Neuronal stem cell (in vitro differentiated cells): ENCODE results near the gene ASGR1. TPM values are rescaled to one million over a fixed set of nuclear protein-coding genes. Genes with fewer than 3 reads are reported as not detected.

Source experiments
- DNase-seq: peaks from one replicate; pipeline ENCODE4 v3.0.0-alpha.2; 2013; ENCODE audit warnings: low spot score
- H2AFZ ChIP-seq: one replicate; pipeline ENCODE4 v1.6.1; 2013; ENCODE audit warnings: mild to moderate bottlenecking, low read length, inconsistent platforms
- H2AK5ac ChIP-seq: 2 replicates; pipeline ENCODE4 v1.6.1; 2013; ENCODE audit warnings: low read depth, mild to moderate bottlenecking, inconsistent platforms, low read length, moderate library complexity, mixed read lengths
- H2BK120ac ChIP-seq: 2 replicates; pipeline ENCODE4 v1.6.1; 2013; ENCODE audit warnings: low read depth, mild to moderate bottlenecking, inconsistent platforms, low read length, moderate library complexity, mixed read lengths
- H2BK12ac ChIP-seq: one replicate; pipeline ENCODE4 v1.6.1; 2013; ENCODE audit warnings: low read length, inconsistent platforms
- H2BK15ac ChIP-seq: 2 replicates; pipeline ENCODE4 v1.6.1; 2013; ENCODE audit warnings: mild to moderate bottlenecking, low read length, inconsistent platforms, mixed read lengths
- H2BK5ac ChIP-seq: one replicate; pipeline ENCODE4 v1.6.1; 2013; ENCODE audit warnings: inconsistent platforms, mild to moderate bottlenecking, low read length, moderate library complexity
- H3K14ac ChIP-seq: one replicate; pipeline ENCODE4 v1.6.1; 2013; ENCODE audit warnings: low read length, inconsistent platforms
- H3K18ac ChIP-seq: 2 replicates; pipeline ENCODE4 v1.6.1; 2013; ENCODE audit warnings: low read length, inconsistent platforms
- H3K23ac ChIP-seq: 2 replicates; pipeline ENCODE4 v1.6.1; 2013; ENCODE audit warnings: low read depth, mild to moderate bottlenecking, mixed read lengths, low read length, inconsistent platforms; ENCODE audit not compliant: poor library complexity
- H3K27ac ChIP-seq: replicated peaks from 3 replicates; pipeline ENCODE4 v1.5.1; 2013; ENCODE audit warnings: low read length, inconsistent platforms
- H3K27me3 ChIP-seq, 3 experiments: 2 replicates each; pipeline ENCODE4 v1.6.1; 2013; ENCODE audit warnings: low read length in 3 of 3, mild to moderate bottlenecking in 2 of 3, inconsistent platforms in 1 of 3, low read depth in 1 of 3, mixed read lengths in 1 of 3, moderate library complexity in 1 of 3; ENCODE audit not compliant: control insufficient read depth in 3 of 3, insufficient read depth in 3 of 3
- H3K36me3 ChIP-seq, 2 donors: replicated peaks in 1 of 2; 2 replicates each; pipeline ENCODE4 v1.6.1; 2013; ENCODE audit warnings: low read length in 2 of 2; ENCODE audit not compliant: control insufficient read depth in 2 of 2, insufficient read depth in 2 of 2
- H3K4ac ChIP-seq: 2 replicates; pipeline ENCODE4 v1.6.1; 2013; ENCODE audit warnings: inconsistent platforms, mild to moderate bottlenecking, low read length, moderate library complexity
- H3K4me1 ChIP-seq, 2 donors: 1 replicate in 1 of 2; 2 replicates in 1 of 2; pipeline ENCODE4 v1.6.1; 2013; ENCODE audit warnings: low read length in 2 of 2, low read depth in 1 of 2; ENCODE audit not compliant: control insufficient read depth in 2 of 2, insufficient read depth in 1 of 2
- H3K4me2 ChIP-seq: one replicate; pipeline ENCODE4 v1.6.1; 2013; ENCODE audit warnings: mild to moderate bottlenecking, low read length, inconsistent platforms; ENCODE audit not compliant: insufficient read depth, poor library complexity, severe bottlenecking
- H3K4me3 ChIP-seq, 2 donors: 2 replicates each; pipeline ENCODE4 v1.5.1; 2013; ENCODE audit warnings: low read length in 2 of 2, mild to moderate bottlenecking in 2 of 2, inconsistent platforms in 1 of 2, moderate library complexity in 1 of 2
- H3K79me1 ChIP-seq: one replicate; pipeline ENCODE4 v1.6.1; 2013; ENCODE audit warnings: low read depth, mild to moderate bottlenecking, inconsistent platforms, low read length, moderate library complexity
- H3K9ac ChIP-seq: one replicate; pipeline ENCODE4 v1.6.1; 2013; ENCODE audit warnings: mild to moderate bottlenecking, low read depth, low read length, inconsistent platforms; ENCODE audit not compliant: poor library complexity
- H3K9me3 ChIP-seq, 2 donors: replicated peaks in 1 of 2; 2 replicates each; pipeline versions ENCODE3 to v1.6.1; 2013; ENCODE audit warnings: low read length in 2 of 2, mild to moderate bottlenecking in 2 of 2, inconsistent platforms in 1 of 2, low read depth in 1 of 2, mixed read lengths in 1 of 2, moderate library complexity in 1 of 2; ENCODE audit not compliant: control insufficient read depth in 2 of 2, insufficient read depth in 1 of 2
- H4K8ac ChIP-seq: one replicate; pipeline ENCODE4 v1.6.1; 2013; ENCODE audit warnings: low read depth, mild to moderate bottlenecking, inconsistent platforms, low read length, moderate library complexity
- H4K91ac ChIP-seq: one replicate; pipeline ENCODE4 v1.6.1; 2013; ENCODE audit warnings: low read length, low read depth, mild to moderate bottlenecking, inconsistent platforms; ENCODE audit not compliant: poor library complexity
- WGBS, 2 donors: extraction: QIAGEN DNeasy Blood & Tissue Kit; methylation state at CpG; one replicate each; pipeline ENCODE4 v1.1.7; 2013; ENCODE audit warnings: missing lambda C conversion rate in 2 of 2, mixed read lengths in 1 of 2; ENCODE audit not compliant: insufficient read length in 2 of 2, insufficient replicate concordance in 1 of 2; ENCODE audit errors: extremely low coverage in 2 of 2; 5-methylcytosine and 5-hydroxymethylcytosine counted together
- polyA plus RNA-seq, 2 experiments: library from polyadenylated mRNA; stranded (reverse); fragments of 200-250 nt; gene quantifications; one replicate each; pipeline ENCODE4 v1.2.3, GENCODE V29; 2013

The ASGR1 gene, protein sequence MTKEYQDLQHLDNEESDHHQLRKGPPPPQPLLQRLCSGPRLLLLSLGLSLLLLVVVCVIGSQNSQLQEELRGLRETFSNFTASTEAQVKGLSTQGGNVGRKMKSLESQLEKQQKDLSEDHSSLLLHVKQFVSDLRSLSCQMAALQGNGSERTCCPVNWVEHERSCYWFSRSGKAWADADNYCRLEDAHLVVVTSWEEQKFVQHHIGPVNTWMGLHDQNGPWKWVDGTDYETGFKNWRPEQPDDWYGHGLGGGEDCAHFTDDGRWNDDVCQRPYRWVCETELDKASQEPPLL
- 9.1 TPM for polyA plus RNA-seq (2013, experiment 1 of 2)
- 9.6 TPM for polyA plus RNA-seq (2013, experiment 2 of 2)

DNA sequence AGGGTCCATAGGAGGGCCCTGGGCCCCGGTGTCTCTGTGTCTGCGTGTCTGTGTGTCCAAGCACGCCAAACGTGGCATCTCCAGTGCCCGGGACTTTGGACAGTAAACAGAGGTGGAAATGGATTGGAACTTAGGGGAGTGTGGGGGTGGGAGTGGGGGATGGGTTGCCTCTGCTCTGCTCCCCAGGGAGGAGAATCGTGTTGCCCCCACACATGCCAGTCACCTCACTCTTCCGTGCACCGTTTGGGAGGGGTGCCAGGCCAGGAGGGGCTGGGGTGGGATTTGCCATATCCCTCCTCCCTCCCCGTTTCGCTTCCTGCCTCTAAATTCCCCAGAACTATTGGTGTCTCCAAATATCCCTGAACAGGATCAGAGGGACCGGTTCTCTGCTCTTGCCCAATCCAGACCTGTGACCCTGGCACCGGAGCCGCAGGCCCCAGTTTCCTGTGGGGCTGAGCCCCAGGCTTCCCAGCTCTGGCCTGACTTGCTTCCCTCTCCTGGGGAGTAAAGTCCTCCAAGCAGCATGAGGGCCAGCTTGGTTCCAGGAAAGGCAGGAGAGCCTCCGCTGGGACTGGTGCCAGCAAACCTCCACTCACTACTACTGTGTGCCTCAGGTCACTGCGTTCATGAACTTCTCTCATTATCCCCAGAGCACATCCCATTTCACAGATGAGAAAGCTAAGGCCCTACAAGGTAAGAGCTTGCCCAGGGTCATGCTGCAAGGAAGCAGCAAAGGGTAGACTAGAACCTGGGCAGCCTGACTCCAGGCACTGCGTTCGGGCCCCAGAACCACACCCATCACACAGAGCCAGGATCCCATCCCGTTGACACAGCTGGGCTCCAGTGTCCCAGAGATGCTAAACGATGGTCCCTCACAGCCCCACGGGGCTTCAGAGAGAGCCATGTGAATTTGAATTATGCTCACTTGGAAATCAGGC is at the start of gene ASGR1:
Gene ASGR1, minus strand, starts transcription at position 54 of the 938 bp plus-strand sequence. CDS start 807 bp downstream, outside the sequence.
- Histone ChIP-seq H3K4me2 (peak within 1 kb of the TSS; percentile 100), H2BK120ac (no peak within 1 kb of the TSS), H4K91ac (no peak within 1 kb of the TSS), H2BK12ac (no peak within 1 kb of the TSS), H2AFZ (peak within 1 kb of the TSS; percentile 96), H3K9me3 (peaks cover 0 to 10% of the 10 kb centered on the region in 2 donors), H3K23ac (no peak within 1 kb of the TSS), H3K4me1 (peaks cover 10 to 15% of the 10 kb centered on the region in 2 donors), H2BK5ac (no peak within 1 kb of the TSS), H4K8ac (peak within 1 kb of the TSS; percentile 49), H3K27ac (no peak within 1 kb of the TSS), H3K14ac (peak within 1 kb of the TSS; percentile 2), H3K27me3 (peaks cover 0 to 21% (median 0%) of the 10 kb centered on the region in 3 experiments), H3K4ac (no peak within 1 kb of the TSS), H3K36me3 (peaks cover 0 to 2% of the 10 kb centered on the region in 2 donors), H2AK5ac (peak within 1 kb of the TSS; percentile 26), H2BK15ac (peak within 1 kb of the TSS; percentile 76), H3K4me3 (peak within 1 kb of the TSS; percentile 61 to 81), H3K79me1 (peaks cover 2% of the 10 kb centered on the region), H3K9ac (no peak within 1 kb of the TSS), H3K18ac (peak within 1 kb of the TSS; percentile 55)
- WGBS, 2 donors = no CpG with 5 or more reads among the region's 20 CpGs
- no peak for DNase-seq

DNA sequence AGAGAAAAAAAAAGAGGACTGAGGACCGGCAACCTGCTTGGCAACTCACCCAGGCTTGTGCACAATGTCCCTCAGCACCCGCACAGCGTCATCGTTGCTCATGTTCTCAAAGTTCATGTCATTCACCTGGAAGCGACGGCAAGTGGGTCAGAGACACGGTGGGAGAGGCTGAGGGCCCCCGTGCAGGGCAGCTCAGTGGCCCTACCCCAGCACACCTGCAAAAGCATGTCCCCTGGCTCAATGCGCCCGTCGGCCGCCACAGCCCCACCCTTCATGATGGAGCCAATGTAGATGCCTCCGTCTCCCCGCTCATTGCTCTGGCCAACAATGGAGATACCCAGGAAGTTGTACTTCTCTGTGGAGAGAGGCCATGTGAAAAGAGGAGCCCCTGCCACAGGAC is 49.8 kb upstream of the ASGR1 start:
- H3K4me1 ChIP-seq = peaks cover 6 to 7% of the 10 kb centered on the region in 2 donors

DNA sequence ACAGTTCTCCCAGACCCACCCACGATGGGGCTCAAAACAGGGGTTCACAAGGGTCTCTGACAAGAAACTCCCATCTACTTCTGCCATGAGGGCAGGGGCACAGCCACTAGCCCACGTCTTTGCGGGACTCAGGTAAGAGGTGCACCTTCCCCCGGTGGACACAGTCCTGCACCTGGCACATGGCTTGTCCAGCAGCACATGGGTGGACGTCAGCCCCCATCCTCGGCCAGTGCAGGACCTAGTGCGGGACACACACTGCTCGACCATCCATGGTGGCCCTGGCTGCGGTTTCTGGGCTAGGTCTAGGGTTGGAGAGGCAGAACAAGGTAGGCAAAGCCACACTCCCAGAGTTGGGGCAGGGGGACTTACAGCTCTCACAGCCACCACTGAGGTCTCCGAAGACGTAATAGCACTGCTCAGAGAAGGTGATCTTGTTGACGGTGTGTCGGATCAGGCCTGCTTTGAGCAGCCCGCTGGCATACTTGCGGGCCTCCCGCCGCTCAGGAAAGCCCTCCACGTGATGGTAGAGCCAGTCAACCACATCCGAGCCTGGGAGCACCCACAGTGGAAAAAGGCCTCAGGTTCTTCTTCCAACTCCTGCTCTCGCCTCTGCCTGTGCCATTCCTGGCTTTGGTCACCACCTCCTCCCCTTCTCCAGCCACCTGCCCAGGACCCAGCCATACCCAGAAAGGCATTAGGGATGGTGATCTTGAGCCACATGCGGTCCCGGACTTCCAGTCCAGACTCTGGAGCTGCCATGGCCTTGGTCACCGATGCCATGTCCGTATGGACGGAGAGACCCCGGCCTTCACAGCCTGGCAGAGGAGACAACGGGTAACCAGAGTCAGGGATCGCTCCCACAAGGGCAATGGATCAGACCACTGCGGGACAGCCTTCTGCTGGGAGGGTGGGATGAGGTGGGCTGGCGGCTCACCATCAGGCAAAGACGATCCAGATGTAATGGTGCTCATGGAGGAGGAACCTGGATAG is 47.8 kb upstream of the ASGR1 start:
- no peak overlapping the region for H3K4me3 ChIP-seq
- no peak overlapping the region for H2BK120ac ChIP-seq
- H3K9me3 ChIP-seq = no peaks in the 10 kb centered on the region
- H3K18ac ChIP-seq = no peak overlapping the region
- no peak overlapping the region for H2AFZ ChIP-seq
- WGBS, 2 donors = no CpG with 5 or more reads among the region's 31 CpGs
- H3K23ac ChIP-seq = no peak overlapping the region
- no peak overlapping the region for H2BK12ac ChIP-seq
- H3K36me3 ChIP-seq = peaks cover 78 to 93% of the 10 kb centered on the region in 2 donors
- no peak overlapping the region for H3K27ac ChIP-seq
- no peak overlapping the region for H3K14ac ChIP-seq
- H3K4me1 ChIP-seq = peaks cover 0 to 2% of the 10 kb centered on the region in 2 donors
- DNase-seq = no peak
- no peaks in the 10 kb centered on the region for H3K27me3 ChIP-seq
- no peak overlapping the region for H3K4ac ChIP-seq
- peaks cover 13% of the 10 kb centered on the region for H3K79me1 ChIP-seq
- H4K8ac ChIP-seq = no peak overlapping the region
- H4K91ac ChIP-seq = no peak overlapping the region
- no peak overlapping the region for H3K9ac ChIP-seq
- H3K4me2 ChIP-seq = no peak overlapping the region
- H2AK5ac ChIP-seq = no peak overlapping the region
- H2BK15ac ChIP-seq = no peak overlapping the region
- H2BK5ac ChIP-seq = no peak overlapping the region

More for the DNA sequence above, 49.8 kb upstream of the ASGR1 start:
- Histone ChIP-seq H3K4me3 (no peak overlapping the region), H3K23ac (peak overlapping the region; percentile 43), H4K91ac (no peak overlapping the region), H3K4ac (no peak overlapping the region), H2BK120ac (no peak overlapping the region), H3K79me1 (peaks cover 13% of the 10 kb centered on the region), H4K8ac (no peak overlapping the region), H2BK5ac (peak overlapping the region; percentile 53), H3K9ac (no peak overlapping the region), H2BK15ac (no peak overlapping the region), H2BK12ac (no peak overlapping the region), H3K4me2 (no peak overlapping the region), H3K36me3 (peaks cover 60 to 80% of the 10 kb centered on the region in 2 donors), H3K9me3 (no peaks in the 10 kb centered on the region), H3K18ac (no peak overlapping the region), H3K27ac (no peak overlapping the region), H3K27me3 (no peaks in the 10 kb centered on the region), H3K14ac (no peak overlapping the region), H2AFZ (no peak overlapping the region), H2AK5ac (no peak overlapping the region)
- no CpG with 5 or more reads among the region's 14 CpGs for WGBS, 2 donors
- DNase-seq = no peak
